SU-DHL-6 (cell line): ENCODE results near the gene MINDY3.

Experiments
- EZH2phosphoT487 ChIP-seq: fragments of 200-600 bp; sonication (generic), shearing (Covaris generic); conservative IDR thresholded peaks from 2 replicates; pipeline ENCODE4 v1.6.1; 2018; ENCODE audit warnings: mild to moderate bottlenecking, antibody characterized with exemption, low read length, moderate library complexity, mixed read lengths
- TF ChIP-seq, protein P1 (sequence below): fragments of 200-600 bp; sonication (generic); IDR thresholded peaks from one replicate; pipeline ENCODE4 v1.5.1; 2017; ENCODE audit warnings: antibody characterized with exemption, mild to moderate bottlenecking, low read length, moderate library complexity; ENCODE audit not compliant: insufficient read depth, poor library complexity, severe bottlenecking

DNA sequence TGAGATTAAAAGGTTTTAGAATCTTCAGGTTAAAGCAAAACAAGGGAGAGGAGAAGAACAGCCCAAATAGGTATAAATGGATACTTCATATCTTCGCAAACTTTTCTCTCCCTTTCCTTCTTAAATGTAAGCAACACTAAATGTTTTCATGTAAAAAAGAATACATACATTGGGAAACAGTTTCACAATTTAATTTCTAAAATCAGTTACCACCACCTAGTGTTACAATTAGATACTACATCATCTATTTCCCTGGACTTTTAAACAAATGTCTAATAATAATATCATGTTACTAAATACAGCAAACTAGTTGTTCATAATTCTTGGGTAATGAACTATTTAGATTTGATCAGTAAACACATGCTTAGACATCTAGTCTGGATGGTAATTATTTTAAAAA is 35.8 kb downstream of the MINDY3 start:
- TF ChIP-seq, protein P1, sequence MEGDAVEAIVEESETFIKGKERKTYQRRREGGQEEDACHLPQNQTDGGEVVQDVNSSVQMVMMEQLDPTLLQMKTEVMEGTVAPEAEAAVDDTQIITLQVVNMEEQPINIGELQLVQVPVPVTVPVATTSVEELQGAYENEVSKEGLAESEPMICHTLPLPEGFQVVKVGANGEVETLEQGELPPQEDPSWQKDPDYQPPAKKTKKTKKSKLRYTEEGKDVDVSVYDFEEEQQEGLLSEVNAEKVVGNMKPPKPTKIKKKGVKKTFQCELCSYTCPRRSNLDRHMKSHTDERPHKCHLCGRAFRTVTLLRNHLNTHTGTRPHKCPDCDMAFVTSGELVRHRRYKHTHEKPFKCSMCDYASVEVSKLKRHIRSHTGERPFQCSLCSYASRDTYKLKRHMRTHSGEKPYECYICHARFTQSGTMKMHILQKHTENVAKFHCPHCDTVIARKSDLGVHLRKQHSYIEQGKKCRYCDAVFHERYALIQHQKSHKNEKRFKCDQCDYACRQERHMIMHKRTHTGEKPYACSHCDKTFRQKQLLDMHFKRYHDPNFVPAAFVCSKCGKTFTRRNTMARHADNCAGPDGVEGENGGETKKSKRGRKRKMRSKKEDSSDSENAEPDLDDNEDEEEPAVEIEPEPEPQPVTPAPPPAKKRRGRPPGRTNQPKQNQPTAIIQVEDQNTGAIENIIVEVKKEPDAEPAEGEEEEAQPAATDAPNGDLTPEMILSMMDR, result peak; percentile 18
- no peak for TF ChIP-seq EZH2phosphoT487
